ENCODE data around the gene CDH13.
A peak's percentile ranks its signal among the peaks of the same experiment; 100 is the strongest.

Gene CDH13

GRCh38 chr16:83769397-83770008 is 1142.7 kb downstream of the CDH13 start:
- in situ Hi-C loops (cut with HindIII; ENCODE audit: low sequenced_read_pairs): no loop called here

GRCh38 chr16:83771306-83771942 is 1144.7 kb downstream of the CDH13 start:
- no peak for TF ChIP-seq CTCF (IDR thresholded peaks at IDR 0.05; ENCODE audit: low read depth, low read length)
- in situ Hi-C loops (cut with HindIII; ENCODE audit: low sequenced_read_pairs): no loop called here
- no peak overlapping the region for H3K4me3 ChIP-seq (ENCODE audit: low read depth, low read length)

More at GRCh38 chr16:83769397-83770008, 1142.7 kb downstream of the CDH13 start:
- no peak for TF ChIP-seq CTCF (IDR thresholded peaks at IDR 0.05; ENCODE audit: low read depth, low read length)
- DNase-seq (ENCODE audit: low read depth, low spot score): no peak
- H3K4me3 ChIP-seq (ENCODE audit: low read depth, low read length): no peak overlapping the region

GRCh38 chr16:83772806-83773205 is 1146.0 kb downstream of the CDH13 start:
- DNase-seq (ENCODE audit: low read depth, low spot score): no peak
- in situ Hi-C loops (cut with HindIII; ENCODE audit: low sequenced_read_pairs): no loop called here
- H3K4me3 ChIP-seq (ENCODE audit: low read depth, low read length): no peak overlapping the region
- no peak for TF ChIP-seq CTCF (IDR thresholded peaks at IDR 0.05; ENCODE audit: low read depth, low read length)

More at GRCh38 chr16:83771306-83771942, 1144.7 kb downstream of the CDH13 start:
- DNase-seq (ENCODE audit: low read depth, low spot score): no peak

GRCh38 chr16:83774066-83774465 is 1147.3 kb downstream of the CDH13 start:
- in situ Hi-C loops (cut with HindIII; ENCODE audit: low sequenced_read_pairs): no loop called here
- no peak for DNase-seq (ENCODE audit: low read depth, low spot score)
- no peak overlapping the region for H3K4me3 ChIP-seq (ENCODE audit: low read depth, low read length)
- no peak for TF ChIP-seq CTCF (IDR thresholded peaks at IDR 0.05; ENCODE audit: low read depth, low read length)

GRCh38 chr16:83776944-83777343 is 1150.2 kb downstream of the CDH13 start:
- in situ Hi-C loops (cut with HindIII; ENCODE audit: low sequenced_read_pairs): no loop called here
- no peak for TF ChIP-seq CTCF (IDR thresholded peaks at IDR 0.05; ENCODE audit: low read depth, low read length)
- no peak for DNase-seq (ENCODE audit: low read depth, low spot score)
- H3K4me3 ChIP-seq (ENCODE audit: low read depth, low read length): no peak overlapping the region

GRCh38 chr16:83779886-83780285 is 1153.1 kb downstream of the CDH13 start:
- no peak overlapping the region for H3K4me3 ChIP-seq (ENCODE audit: low read depth, low read length)
- in situ Hi-C loops (cut with HindIII; ENCODE audit: low sequenced_read_pairs): no loop called here
- peak; percentile 58 for DNase-seq (ENCODE audit: low read depth, low spot score)
- no peak for TF ChIP-seq CTCF (IDR thresholded peaks at IDR 0.05; ENCODE audit: low read depth, low read length)

All from astrocyte of the spinal cord (primary cell).